GM12878 (cell line): Measurements from ENCODE around the gene TSPYL4. TPM values are rescaled to one million over a fixed set of nuclear protein-coding genes. Genes with fewer than 3 reads are reported as not detected.

ENCODE experiments used
- ATAC-seq: fragments of 200-7000 bp; cut with Tn5 transposase; 3 replicates; pipeline ENCODE4 v1.9.1; 2020; ENCODE audit warnings: mild to moderate bottlenecking, moderate library complexity
- BruUV-seq: library from RNA; stranded (reverse); fragments of 400-500 nt; replicated peaks from 2 replicates; lab custom pipeline; 2021; lab: Mats Ljungman, UMichigan
- CTCF ChIA-PET: fragments of 300-600 bp; sonication (Branson Sonifier 250); formaldehyde crosslinking; extraction: SDS; loops from one replicate; lab custom pipeline; 2021; ENCODE audit warnings: inconsistent platforms; lab: Yijun Ruan, JAX
- POLR2A ChIA-PET: fragments of 350-600 bp; formaldehyde crosslinking; extraction: SDS; loops from one replicate; lab custom pipeline; 2021; ENCODE audit warnings: inconsistent platforms; lab: Charles Lee
- RAD21 ChIA-PET: fragments of 300-600 bp; sonication (Branson Sonifier 250); formaldehyde crosslinking; loops from one replicate; lab custom pipeline; 2023; ENCODE audit warnings: antibody characterized with exemption; ENCODE audit not compliant: unreplicated experiment; lab: Charles Lee
- SMC1A ChIA-PET: fragments of 300-600 bp; sonication (Branson Sonifier 250); formaldehyde crosslinking; loops from one replicate; lab custom pipeline; 2023; ENCODE audit not compliant: unreplicated experiment, uncharacterized antibody; lab: Charles Lee
- DNase-seq: peaks from one replicate; pipeline ENCODE4 v3.0.0-alpha.2; 2011; ENCODE audit warnings: low read depth, low spot score
- FAIRE-seq: peaks from 3 replicates; lab custom pipeline; 2011; peaks lifted over from hg19 to GRCh38; lab: Jason Lieb, UNC
- H2AFZ ChIP-seq: 2 replicates; pipeline ENCODE4 v1.6.0; 2011; ENCODE audit warnings: low read depth, low read length, control low read depth; ENCODE audit not compliant: control insufficient read depth
- H3K27ac ChIP-seq: 2 replicates; pipeline ENCODE4 v1.5.1; 2011; ENCODE audit warnings: control low read depth; ENCODE audit not compliant: control insufficient read depth, insufficient read depth
- H3K27me3 ChIP-seq, 2 experiments: replicated peaks in 1 of 2; 2 replicates each; pipeline versions ENCODE4 v1.6.0 to v1.6.1; 2011; ENCODE audit warnings: low read length in 1 of 2; ENCODE audit not compliant: control insufficient read depth in 2 of 2, insufficient read depth in 2 of 2
- H3K36me3 ChIP-seq, 2 experiments: 2 replicates each; pipeline ENCODE4 v1.5.1; 2011; ENCODE audit warnings: low read length in 1 of 2; ENCODE audit not compliant: control insufficient read depth in 2 of 2, insufficient read depth in 2 of 2
- H3K4me1 ChIP-seq: 2 replicates; pipeline ENCODE4 v1.6.1; 2011; ENCODE audit warnings: mild to moderate bottlenecking, low read length, moderate library complexity, mixed read lengths; ENCODE audit not compliant: control insufficient read depth, insufficient read depth
- H3K4me2 ChIP-seq: 2 replicates; pipeline ENCODE4 v1.6.0; 2011; ENCODE audit warnings: control low read depth; ENCODE audit not compliant: control insufficient read depth, insufficient read depth
- H3K4me3 ChIP-seq: fragments of 200-600 bp; sonication (generic); 2 replicates; pipeline ENCODE4 v1.5.1; 2016
- H3K79me2 ChIP-seq: 2 replicates; pipeline ENCODE4 v1.6.0; 2011; ENCODE audit warnings: low read length; ENCODE audit not compliant: control insufficient read depth, insufficient read depth
- H3K9ac ChIP-seq: 2 replicates; pipeline ENCODE4 v1.8.0; 2011; ENCODE audit warnings: low read length, control low read depth, mixed read lengths; ENCODE audit not compliant: control insufficient read depth, insufficient read depth
- H3K9me3 ChIP-seq: replicated peaks from 3 replicates; pipeline ENCODE4 v1.5.1; 2011; ENCODE audit warnings: mild to moderate bottlenecking, low read length; ENCODE audit not compliant: control insufficient read depth, insufficient read depth
- H4K20me1 ChIP-seq: 2 replicates; pipeline ENCODE4 v1.6.0; 2011; ENCODE audit not compliant: control insufficient read depth, insufficient read depth
- ATF7 ChIP-seq: fragments of 450-650 bp; IDR thresholded peaks from 2 replicates; pipeline ENCODE4 v1.6.1; 2016; ENCODE audit warnings: low read depth, mild to moderate bottlenecking
- BACH1 ChIP-seq: fragments of 450-650 bp; IDR thresholded peaks from 2 replicates; pipeline ENCODE4 v1.6.1; 2017; ENCODE audit warnings: mild to moderate bottlenecking, borderline replicate concordance
- BCL3 ChIP-seq: IDR thresholded peaks from 2 replicates; pipeline ENCODE4 v1.6.1; 2011; ENCODE audit warnings: borderline replicate concordance, low read depth, mild to moderate bottlenecking, moderate library complexity, low read length; ENCODE audit not compliant: insufficient read depth, poor library complexity, severe bottlenecking
- CHD4 ChIP-seq: fragments of 200-600 bp; sonication (generic); IDR thresholded peaks from 2 replicates; pipeline ENCODE4 v1.6.1; 2016; ENCODE audit warnings: mild to moderate bottlenecking
- CREB1 ChIP-seq: IDR thresholded peaks from 2 replicates; pipeline ENCODE4 v1.6.1; 2012; ENCODE audit warnings: low read depth, mild to moderate bottlenecking, inconsistent platforms
- EZH2 ChIP-seq: IDR thresholded peaks from 2 replicates; pipeline ENCODE4 v1.6.1; 2012; ENCODE audit warnings: low read depth, mild to moderate bottlenecking, control low read depth, inconsistent platforms, low read length, borderline replicate concordance; ENCODE audit not compliant: control insufficient read depth
- FOXM1 ChIP-seq: IDR thresholded peaks from 2 replicates; pipeline ENCODE4 v1.6.1; 2012; ENCODE audit warnings: low read depth, mild to moderate bottlenecking, inconsistent platforms, low read length, moderate library complexity
- GABPA ChIP-seq: IDR thresholded peaks from 2 replicates; pipeline ENCODE4 v1.6.1; 2014; ENCODE audit warnings: antibody characterized with exemption, low read depth, mild to moderate bottlenecking, inconsistent platforms
- KLF5 ChIP-seq: fragments of 450-650 bp; IDR thresholded peaks from 2 replicates; pipeline ENCODE4 v1.6.1; 2014; ENCODE audit warnings: mild to moderate bottlenecking; ENCODE audit not compliant: partially characterized antibody
- MXI1 ChIP-seq: fragments of 150-350 bp; IDR thresholded peaks from 2 replicates; pipeline ENCODE4 v1.6.1; 2011; ENCODE audit warnings: low read depth, mild to moderate bottlenecking, inconsistent platforms, low read length, improper control_type of control experiment
- NFIC ChIP-seq: IDR thresholded peaks from 2 replicates; pipeline ENCODE4 v1.6.1; 2012; ENCODE audit warnings: low read depth, mild to moderate bottlenecking, inconsistent platforms, low read length, moderate library complexity
- SREBF2 ChIP-seq: IDR thresholded peaks from 2 replicates; pipeline ENCODE4 v1.6.1; 2012; ENCODE audit warnings: mild to moderate bottlenecking, low read length
- SRF ChIP-seq, 2 experiments: IDR thresholded peaks; 2 replicates each; pipeline ENCODE4 v1.6.1; 2011; ENCODE audit warnings: low read depth in 2 of 2, low read length in 2 of 2, mild to moderate bottlenecking in 1 of 2, moderate library complexity in 1 of 2
- YBX1 ChIP-seq: fragments of 450-650 bp; IDR thresholded peaks from 2 replicates; pipeline ENCODE4 v1.6.1; 2016; ENCODE audit warnings: antibody characterized with exemption
- ZNF622 ChIP-seq: fragments of 450-650 bp; IDR thresholded peaks from 2 replicates; pipeline ENCODE4 v1.6.1; 2017; ENCODE audit warnings: mild to moderate bottlenecking, inconsistent platforms
- WGBS: methylation state at CpG from one replicate; pipeline ENCODE4 v1.1.6; 2016; ENCODE audit warnings: low lambda C conversion rate; ENCODE audit not compliant: insufficient replicate concordance, insufficient coverage; ENCODE audit errors: missing lambda C conversion rate; 5-methylcytosine and 5-hydroxymethylcytosine counted together
- in situ Hi-C: fragments of 300-500 bp; cut with MboI; formaldehyde crosslinking; loops from 9 replicates; pipeline ENCODE4 v1.14.3; 2018; ENCODE audit warnings: mixed read lengths
- intact Hi-C: fragments of 100-400 bp; cut with micrococcal nuclease; formaldehyde crosslinking; loops from one replicate; pipeline ENCODE4 v1.14.2; 2022; ENCODE audit not compliant: unreplicated experiment
- polyA plus RNA-seq, 11 experiments: library from polyadenylated mRNA; depleted of rRNA in 4 of 11; unstranded in 6 of 11; stranded (reverse) in 5 of 11; fragments of >200 nt; fragmentation: Nextera tagmentation in 4 of 11; fragmentation: Illumina TruSeq in 1 of 11; extraction: Ambion mirVana in 4 of 11; extraction: Trizol in 1 of 11; gene quantifications; 1 replicate in 1 of 11; 2 replicates in 10 of 11; pipeline versions ENCODE4 v1.2.1 to v1.2.3, GENCODE V29; 2011 to 2016; ENCODE audit warnings: inconsistent platforms in 2 of 11, missing spikeins in 2 of 11, low read depth in 1 of 11
- total RNA-seq, 4 experiments: library from RNA; depleted of rRNA in 3 of 4; stranded (reverse); fragments of >200 nt in 3 of 4; fragmentation: Illumina TruSeq in 1 of 4; extraction: Trizol in 1 of 4; gene quantifications; 2 replicates each; pipeline versions ENCODE4 v1.2.1 to v1.2.3, GENCODE V29; 2013 to 2021
- TF ChIP-seq, protein P1 (sequence below): IDR thresholded peaks from 2 replicates; pipeline ENCODE4 v1.6.1; 2012; ENCODE audit warnings: mild to moderate bottlenecking, low read depth, low read length
- TF ChIP-seq, protein P2 (sequence below): fragments of 450-650 bp; formaldehyde crosslinking; IDR thresholded peaks from 2 replicates; pipeline ENCODE4 v1.5.0; 2022; ENCODE audit warnings: mild to moderate bottlenecking, missing genetic modification characterization

The TSPYL4 gene
- total and polyA plus RNA-seq, 10 of the 15 experiments (the other 5 are each of a cell fraction or from before 2014, with no cell fraction given): 1.5 to 27.6 (median 20.0) TPM

DNA sequence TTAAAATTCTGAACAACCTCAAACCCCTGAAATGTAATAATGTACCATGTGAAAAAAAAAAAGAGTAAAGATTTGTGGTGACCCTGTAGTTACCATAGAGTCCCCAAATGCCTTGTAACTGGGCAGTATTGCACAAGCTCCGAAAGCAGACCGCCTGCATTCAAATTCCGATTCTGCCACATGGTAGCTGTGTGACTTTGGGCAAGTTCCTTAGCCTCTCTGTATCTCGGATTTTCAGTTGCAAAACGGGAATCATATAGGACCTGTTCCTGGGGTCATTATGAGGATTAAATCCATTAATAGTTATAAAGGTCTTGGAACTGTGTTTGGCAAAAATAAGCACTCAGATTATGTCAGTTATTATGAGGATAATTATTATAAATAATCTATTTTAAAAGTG is 43.6 kb downstream of the TSPYL4 start:
- peaks cover 0 to 5% of the 10 kb centered on the region in 2 experiments; a peak in 1 of 4 replicates for H3K36me3 ChIP-seq
- H3K27me3 ChIP-seq: no peaks in the 10 kb centered on the region
- intact Hi-C loops: no loop called here
- SMC1A ChIA-PET: interaction anchor here (0.9 to 1.4 kb wide), 5 partner anchors 22 to 102 kb away, joined by 3 read pairs; no protein-coding TSS in a partner anchor
- no peak overlapping the region for H3K4me2 ChIP-seq
- CTCF ChIA-PET: interaction anchor here (0.7 to 5.0 kb wide), 5 partner anchors 7 to 353 kb away, joined by 3 to 45 read pairs (median 3); no protein-coding TSS in a partner anchor
- H2AFZ ChIP-seq: no peak overlapping the region
- no peaks in the 10 kb centered on the region for H3K9me3 ChIP-seq
- no peaks in the 10 kb centered on the region for H3K79me2 ChIP-seq
- RAD21 ChIA-PET: interaction anchor here (2.4 kb wide), 1 partner anchor 8 kb away, joined by 7 read pairs; no protein-coding TSS in a partner anchor
- no peak overlapping the region for H3K4me3 ChIP-seq
- H4K20me1 ChIP-seq: no peaks in the 10 kb centered on the region
- TF ChIP-seq ATF7 (no peak), EZH2 (no peak), YBX1 (no peak), MXI1 (no peak), BACH1 (no peak), CHD4 (no peak), FOXM1 (no peak), ZNF622 (no peak), BCL3 (no peak), GABPA (no peak), CREB1 (no peak), NFIC (no peak), SREBF2 (no peak), SRF (IDR thresholded peaks at IDR 0.05; ENCODE audit: low read depth in 2 of 2, low read length in 2 of 2) (no peak), KLF5 (no peak)
- TF ChIP-seq, protein P1, sequence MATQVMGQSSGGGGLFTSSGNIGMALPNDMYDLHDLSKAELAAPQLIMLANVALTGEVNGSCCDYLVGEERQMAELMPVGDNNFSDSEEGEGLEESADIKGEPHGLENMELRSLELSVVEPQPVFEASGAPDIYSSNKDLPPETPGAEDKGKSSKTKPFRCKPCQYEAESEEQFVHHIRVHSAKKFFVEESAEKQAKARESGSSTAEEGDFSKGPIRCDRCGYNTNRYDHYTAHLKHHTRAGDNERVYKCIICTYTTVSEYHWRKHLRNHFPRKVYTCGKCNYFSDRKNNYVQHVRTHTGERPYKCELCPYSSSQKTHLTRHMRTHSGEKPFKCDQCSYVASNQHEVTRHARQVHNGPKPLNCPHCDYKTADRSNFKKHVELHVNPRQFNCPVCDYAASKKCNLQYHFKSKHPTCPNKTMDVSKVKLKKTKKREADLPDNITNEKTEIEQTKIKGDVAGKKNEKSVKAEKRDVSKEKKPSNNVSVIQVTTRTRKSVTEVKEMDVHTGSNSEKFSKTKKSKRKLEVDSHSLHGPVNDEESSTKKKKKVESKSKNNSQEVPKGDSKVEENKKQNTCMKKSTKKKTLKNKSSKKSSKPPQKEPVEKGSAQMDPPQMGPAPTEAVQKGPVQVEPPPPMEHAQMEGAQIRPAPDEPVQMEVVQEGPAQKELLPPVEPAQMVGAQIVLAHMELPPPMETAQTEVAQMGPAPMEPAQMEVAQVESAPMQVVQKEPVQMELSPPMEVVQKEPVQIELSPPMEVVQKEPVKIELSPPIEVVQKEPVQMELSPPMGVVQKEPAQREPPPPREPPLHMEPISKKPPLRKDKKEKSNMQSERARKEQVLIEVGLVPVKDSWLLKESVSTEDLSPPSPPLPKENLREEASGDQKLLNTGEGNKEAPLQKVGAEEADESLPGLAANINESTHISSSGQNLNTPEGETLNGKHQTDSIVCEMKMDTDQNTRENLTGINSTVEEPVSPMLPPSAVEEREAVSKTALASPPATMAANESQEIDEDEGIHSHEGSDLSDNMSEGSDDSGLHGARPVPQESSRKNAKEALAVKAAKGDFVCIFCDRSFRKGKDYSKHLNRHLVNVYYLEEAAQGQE: no peak
- TF ChIP-seq, protein P2, sequence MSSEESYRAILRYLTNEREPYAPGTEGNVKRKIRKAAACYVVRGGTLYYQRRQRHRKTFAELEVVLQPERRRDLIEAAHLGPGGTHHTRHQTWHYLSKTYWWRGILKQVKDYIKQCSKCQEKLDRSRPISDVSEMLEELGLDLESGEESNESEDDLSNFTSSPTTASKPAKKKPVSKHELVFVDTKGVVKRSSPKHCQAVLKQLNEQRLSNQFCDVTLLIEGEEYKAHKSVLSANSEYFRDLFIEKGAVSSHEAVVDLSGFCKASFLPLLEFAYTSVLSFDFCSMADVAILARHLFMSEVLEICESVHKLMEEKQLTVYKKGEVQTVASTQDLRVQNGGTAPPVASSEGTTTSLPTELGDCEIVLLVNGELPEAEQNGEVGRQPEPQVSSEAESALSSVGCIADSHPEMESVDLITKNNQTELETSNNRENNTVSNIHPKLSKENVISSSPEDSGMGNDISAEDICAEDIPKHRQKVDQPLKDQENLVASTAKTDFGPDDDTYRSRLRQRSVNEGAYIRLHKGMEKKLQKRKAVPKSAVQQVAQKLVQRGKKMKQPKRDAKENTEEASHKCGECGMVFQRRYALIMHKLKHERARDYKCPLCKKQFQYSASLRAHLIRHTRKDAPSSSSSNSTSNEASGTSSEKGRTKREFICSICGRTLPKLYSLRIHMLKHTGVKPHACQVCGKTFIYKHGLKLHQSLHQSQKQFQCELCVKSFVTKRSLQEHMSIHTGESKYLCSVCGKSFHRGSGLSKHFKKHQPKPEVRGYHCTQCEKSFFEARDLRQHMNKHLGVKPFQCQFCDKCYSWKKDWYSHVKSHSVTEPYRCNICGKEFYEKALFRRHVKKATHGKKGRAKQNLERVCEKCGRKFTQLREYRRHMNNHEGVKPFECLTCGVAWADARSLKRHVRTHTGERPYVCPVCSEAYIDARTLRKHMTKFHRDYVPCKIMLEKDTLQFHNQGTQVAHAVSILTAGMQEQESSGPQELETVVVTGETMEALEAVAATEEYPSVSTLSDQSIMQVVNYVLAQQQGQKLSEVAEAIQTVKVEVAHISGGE (CRISPR knock-in tag): no peak
- ATAC-seq (no peak), FAIRE-seq (no peak), DNase-seq (no peak)
- POLR2A ChIA-PET: interaction anchor here (1.0 kb wide), 1 partner anchor 44 kb away, joined by 3 read pairs; the partner anchor contains the start of gene TSPYL4
- H3K4me1 ChIP-seq: no peaks in the 10 kb centered on the region
- no TSS peak for BruUV-seq
- no peak overlapping the region for H3K9ac ChIP-seq
- H3K27ac ChIP-seq: no peak overlapping the region
- in situ Hi-C loops: no loop called here
- WGBS: 99% methylated on average over 5 of the region's 5 CpGs
